GM04504 (cell line): Measurements from ENCODE around the gene HOXA4.
A peak's percentile ranks its signal among the peaks of the same experiment; 100 is the strongest.

ENCODE experiments used
- DNase-seq: peaks from one replicate; pipeline ENCODE4 v3.0.0-alpha.2; 2012; ENCODE audit warnings: low read depth

The HOXA4 gene

DNA sequence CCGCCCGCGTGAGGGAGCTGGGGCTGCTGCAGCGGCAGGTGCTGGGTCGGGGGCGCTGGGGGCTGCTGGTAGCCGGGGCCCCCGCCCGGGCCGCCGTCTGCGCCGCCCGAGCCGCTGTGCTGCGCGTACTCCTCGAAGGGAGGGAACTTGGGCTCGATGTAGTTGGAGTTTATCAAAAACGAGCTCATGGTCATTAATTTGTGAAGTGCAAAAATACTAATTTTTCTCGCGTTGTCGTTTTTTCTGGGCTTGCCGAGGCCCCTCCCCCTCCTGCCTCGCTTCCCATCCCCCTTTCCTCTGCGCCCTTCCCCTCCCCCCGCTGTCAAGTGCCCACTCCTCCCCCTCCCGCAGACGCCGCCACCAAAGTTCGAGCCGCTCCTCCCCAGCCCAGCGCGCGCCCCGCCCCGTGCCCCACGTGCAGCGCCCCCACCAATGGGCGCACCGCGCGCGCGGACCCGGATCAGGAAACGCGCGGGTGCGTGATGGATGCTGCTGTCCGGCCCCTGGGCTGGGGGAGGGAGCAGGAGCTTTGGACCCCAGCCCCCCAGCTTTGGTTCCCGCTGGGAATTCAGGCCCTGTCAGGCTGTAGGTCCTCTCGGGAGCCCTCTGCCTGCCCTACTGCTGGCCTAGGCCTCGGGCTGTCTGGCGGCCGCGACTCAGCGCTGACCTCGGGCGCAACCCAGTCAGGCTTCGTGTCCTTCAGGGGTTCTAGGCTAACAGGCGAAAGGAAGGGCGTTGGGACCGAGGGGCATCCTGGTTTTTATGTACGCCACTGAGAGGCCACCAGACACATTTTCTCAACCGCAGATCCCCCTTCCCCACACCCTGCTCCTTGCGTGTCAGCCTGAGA, at the start of gene HOXA4:
Gene HOXA4 (minus strand): TSS at position 218 of the 850 bp plus-strand sequence. CDS start 24 bp downstream, at position 194.
- no peak for DNase-seq

DNA sequence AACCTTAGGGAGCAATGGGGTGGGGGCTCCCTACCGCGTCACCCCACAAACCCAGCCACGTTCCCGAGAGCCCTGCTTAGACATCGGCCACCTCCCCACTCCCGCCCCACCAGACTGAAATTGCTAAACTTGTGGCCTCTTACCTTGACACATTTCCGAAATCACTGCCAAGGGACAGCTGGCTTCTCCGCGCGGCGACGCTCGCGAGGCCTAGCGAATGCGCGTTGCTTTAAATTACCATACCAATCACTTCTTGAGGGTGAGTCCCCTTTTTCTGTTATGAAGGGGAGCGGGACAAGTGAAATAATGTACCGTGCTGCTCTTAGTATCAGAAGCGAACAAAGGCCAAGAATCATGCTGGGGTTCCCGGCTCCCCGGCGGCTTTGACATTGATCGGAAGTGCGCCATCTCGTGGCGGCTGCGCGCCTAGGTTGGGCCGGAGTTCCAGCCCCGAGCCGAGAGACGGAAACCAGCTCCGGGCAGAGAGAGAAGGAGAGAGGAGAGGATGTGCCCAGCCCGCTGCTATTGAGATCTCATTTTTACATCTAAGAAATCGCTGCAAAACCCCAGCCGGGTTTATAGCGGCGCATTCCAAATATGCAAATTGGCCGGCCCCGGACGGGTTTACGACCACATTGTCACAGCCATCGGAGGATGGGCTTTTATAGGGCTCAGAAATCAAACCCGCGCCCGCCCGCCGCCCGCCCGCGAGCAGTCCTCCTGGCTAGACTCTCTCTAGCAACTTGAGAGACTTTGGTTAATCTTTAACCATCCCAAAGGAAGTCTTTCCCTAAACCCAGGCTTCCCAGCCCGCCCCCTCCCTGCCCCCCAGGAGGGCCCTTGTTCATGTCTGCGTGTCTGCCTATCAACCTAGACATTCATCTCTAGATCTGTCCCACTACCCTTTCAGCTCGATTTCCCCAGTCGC, 49.2 kb upstream of the HOXA4 start:
- peak; percentile 82 for DNase-seq

DNA sequence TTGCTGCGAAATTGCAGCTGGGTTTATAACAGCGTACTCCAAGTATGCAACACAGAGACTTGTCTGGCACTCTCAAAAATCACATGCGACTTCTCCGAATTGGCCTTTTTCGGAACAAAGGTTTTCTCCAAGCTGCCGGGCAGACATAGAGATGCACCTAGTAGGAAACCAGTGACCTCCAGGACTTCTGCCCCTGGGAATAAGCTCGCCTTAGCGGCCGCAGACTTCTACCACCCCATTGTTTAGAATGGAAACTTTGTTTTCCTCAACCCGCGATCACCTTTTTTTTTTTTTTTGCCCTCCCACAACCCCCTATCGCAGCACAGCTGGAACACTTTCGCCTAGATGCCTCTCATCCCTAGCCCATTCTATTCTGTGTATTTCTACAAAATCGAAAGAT, 48.5 kb upstream of the HOXA4 start:
- DNase-seq, result no peak

DNA sequence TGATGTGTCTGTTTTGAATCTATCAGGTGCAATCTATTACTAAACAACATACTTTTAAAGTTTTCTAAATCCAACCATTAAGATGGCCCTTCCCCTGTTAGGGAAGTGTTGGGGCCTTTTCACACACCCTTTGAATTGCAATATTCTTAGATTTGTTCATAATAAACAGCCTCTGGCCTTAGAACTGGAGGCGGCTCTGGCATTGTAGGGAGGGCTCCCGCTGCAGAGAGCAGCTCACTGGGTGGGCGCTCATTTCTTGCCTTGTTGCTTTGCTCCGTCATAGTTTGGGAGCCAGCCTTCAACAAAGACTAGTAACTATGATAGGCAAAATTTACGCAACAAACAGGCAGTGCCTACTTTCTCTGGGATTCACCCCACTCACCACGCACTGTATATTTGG, 47.8 kb upstream of the HOXA4 start:
- peak; percentile 45 for DNase-seq

DNA sequence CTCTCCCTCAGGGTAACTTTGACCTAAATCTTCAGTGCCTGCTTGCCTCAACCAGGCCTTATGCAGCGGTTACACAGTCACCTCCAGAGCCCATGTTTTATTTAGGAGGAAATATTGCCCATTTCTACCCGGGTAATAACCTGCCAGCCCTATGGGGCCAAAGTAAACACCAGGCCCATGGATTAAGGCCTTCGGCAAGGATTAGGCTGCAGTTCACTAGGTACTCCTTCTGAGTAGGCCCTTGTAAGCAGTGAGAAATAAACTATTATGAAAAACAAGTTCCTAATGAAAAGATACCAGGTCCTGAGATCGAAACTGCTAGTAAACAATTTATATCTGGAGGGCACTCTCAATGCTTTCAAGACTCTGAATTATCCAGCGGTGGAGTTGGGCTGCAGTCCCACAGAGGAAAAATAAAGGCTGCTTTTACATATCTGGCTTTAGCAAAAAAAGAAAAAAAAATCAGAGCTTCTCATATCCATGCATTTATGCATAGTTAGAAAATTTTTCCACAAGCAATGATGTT, 47.3 kb upstream of the HOXA4 start:
- DNase-seq, result peak; percentile 12

DNA sequence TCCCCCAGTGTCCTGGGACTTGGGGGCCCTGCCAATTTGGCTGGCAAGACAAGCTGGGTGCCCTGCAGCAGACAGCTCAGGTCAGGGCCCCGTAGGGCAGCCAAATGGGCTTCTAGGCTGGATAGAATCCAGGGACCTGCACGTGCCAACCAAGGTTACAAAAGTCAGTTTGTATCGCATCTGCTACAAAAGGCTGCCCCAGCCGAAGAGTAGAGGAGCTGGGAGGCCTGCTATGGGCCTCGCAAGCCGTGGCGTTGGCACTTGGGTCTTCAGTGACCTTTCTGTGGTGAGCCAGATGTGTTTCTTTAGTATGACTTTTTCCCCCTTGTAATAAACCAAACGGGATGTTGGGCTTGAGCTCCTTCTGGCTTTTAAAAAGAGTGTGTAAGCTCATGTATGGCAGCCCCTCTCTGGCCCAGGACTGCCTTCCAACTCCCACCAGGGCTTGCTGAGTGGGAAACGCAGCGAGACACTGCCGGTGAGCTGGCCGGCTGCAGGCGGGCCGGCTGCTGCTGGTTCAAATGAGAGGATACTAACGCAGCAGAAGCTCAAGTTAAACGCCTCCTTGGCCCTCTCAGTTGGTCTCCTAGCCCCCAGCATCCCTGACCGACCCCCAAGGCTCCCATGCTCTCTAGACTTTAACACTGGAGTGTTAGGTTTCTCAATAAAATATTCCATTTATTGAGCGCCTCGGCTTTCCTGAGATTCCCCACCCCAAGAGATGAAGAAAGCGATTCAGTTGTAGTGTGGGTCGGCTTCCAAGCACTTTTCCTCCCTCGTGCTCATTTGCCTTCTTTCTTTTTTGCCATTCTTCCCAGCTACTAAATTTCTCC, 46.6 kb upstream of the HOXA4 start:
- DNase-seq, result peak; percentile 19

DNA sequence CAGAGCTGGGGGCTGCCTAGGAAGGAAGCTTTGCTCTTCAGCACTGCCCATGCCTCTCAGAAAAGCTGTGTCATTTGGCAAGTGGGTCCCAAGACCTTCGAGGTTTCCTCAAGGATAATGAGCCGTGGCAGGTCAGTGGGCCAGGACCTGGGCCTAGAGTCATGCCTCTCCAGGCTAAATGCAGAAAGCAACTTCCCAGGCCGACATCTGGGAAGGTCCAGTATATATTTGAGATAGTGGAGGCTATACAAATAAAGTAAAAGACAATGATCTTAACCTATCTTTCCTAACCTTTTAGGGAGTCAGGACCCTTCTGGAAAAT, 45.9 kb upstream of the HOXA4 start:
- no peak for DNase-seq

DNA sequence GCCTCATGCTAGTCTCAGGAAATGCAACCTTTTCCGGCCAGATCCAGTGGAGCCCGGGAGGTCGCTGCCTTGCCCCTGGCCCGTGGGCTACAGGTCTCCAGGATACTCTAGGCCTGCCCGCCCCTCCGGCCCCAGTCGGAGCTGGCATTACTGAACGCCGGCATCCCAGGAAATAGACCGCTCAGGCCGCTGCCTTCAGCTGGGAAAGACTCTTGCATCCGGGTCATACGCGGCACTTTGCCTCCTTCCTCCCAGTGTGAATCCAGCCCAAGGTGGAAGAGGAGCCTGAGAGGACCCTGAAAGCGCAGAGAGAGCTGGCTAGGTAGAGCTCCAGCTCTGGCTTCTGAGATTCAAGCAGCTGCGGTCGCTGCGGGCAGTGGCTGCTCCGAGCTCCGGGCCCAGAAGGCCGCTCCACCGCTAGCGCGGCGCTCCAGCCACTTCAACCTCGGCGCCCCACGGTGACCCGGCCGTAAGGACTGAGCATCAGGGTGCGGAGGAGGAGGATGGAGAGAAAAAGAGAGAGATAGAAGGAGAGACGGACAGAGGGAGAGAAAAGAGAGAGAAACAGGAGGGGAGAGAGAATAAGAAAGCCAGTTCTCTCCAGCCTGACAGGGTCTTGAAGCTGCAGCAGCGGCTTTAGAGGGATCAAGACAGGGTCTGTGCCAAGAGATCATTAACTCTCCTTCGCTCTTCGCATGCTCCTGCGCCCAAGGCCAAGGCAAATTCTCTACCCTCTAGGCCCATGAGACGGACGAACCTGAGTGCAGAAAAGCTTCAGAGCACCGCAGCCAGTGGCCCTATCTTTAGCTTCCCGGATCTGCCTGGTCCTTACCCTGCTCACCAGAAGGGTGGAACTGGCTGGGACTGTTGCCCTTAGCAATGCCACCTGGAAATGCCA, 45.3 kb upstream of the HOXA4 start:
- DNase-seq, result peak; percentile 37

DNA sequence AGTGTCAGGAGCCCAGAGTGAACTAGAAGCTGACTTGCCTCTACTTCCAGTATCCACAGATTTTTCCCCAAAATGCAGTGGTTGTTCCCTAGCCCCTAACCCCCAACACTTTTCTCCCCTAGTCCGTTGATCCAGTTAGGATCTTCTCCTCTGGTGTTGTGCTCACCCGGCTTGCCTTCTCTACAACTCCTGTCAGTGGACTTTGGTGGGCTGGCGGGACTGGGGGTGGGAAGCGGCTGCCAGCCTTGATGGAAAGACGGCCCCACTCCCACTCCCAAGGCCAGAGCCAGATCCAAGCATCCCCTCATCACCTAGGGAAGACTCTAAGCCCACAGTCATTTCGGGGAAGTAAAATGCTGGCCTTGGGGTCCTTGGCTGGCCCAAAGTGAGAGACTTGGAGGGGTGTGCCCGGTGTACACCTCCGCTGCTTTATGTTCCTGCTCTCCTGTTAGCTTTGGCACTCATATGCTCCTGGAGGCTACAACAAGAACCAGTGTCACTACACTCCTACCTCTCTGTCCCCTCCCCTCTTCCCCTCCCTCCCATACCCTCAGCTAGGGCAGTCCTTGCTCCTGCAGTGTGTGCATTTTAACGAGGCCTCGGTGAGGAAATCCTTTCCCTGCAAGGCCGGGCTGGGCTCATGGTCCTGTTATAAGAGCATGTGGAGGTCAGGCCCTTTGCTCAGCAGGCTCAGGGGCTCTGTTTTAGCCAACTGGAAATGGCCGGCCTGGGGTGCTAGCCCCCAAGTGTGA, 44.5 kb upstream of the HOXA4 start:
- DNase-seq, result peak; percentile 66

DNA sequence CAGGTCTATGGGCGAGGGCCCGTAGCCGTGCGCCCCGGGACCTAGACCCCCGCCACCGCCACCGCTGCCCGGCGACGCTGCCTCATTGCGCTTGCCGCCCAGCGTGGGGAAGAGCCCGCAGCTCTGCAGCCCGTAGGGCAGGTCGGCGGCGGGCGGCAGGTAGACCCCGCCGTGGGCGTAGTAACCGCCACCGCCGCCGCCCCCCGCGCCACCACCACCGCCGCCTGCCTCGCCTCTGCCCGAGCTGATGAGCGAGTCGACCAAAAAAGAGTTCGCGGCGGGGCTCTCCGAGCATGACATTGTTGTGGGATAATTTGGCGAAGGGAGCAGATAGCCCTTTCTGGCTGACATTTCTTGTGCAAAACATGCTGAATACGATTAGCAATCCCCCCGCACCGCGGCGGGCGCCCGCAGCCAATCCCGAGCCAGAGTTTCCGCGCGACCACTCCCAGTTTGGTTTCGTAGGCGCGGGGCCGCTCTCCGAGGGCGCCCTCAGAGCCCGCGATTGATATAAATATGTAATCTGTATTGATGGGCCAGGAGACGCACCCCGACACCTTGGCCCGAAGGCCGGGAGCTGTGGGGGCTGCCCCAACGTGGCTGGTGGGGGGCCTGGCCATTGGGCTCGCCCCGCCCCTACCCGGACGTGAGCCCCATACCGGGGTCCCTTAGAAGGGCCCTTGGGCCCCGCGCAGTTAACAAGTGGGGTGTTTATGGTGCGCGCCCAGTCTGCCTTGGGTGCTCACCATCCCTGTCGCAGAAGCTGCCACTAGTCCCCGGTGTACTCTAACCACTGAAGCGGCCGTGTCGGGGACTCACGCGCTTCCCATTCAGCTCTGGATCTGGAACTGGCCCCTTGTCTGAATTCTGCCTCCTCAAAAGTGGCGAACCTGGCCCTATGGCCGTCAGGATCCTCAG, 43.7 kb upstream of the HOXA4 start, which contains the start of gene HOXA10:
Gene HOXA10 (minus strand): TSS at position 365 of the 918 bp plus-strand sequence. CDS start 14 bp downstream, at position 351.
- DNase-seq, result peak; percentile 58

DNA sequence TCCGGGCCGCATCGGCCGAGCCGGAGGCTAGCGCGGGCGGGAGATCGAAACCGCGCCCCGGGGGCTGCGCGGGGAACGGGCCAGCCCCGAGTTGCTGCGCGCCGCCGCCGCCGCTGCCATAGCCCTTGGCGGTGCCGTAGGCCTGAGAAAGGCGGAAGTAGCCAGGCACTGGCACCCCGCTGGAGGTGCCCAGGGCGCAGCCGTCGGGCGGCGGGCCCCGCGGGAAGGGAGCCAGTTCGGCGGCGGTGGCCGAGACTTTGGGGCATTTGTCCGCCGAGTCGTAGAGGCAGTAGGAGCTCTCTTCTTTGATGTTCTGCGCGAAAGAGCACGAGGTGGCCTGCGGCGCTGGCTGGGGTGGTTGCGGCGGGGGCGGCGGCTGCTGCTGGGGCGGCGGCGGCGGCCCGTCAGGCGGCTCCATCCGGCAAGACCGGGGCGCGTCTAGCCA, 43.0 kb upstream of the HOXA4 start:
- DNase-seq, result peak; percentile 4

DNA sequence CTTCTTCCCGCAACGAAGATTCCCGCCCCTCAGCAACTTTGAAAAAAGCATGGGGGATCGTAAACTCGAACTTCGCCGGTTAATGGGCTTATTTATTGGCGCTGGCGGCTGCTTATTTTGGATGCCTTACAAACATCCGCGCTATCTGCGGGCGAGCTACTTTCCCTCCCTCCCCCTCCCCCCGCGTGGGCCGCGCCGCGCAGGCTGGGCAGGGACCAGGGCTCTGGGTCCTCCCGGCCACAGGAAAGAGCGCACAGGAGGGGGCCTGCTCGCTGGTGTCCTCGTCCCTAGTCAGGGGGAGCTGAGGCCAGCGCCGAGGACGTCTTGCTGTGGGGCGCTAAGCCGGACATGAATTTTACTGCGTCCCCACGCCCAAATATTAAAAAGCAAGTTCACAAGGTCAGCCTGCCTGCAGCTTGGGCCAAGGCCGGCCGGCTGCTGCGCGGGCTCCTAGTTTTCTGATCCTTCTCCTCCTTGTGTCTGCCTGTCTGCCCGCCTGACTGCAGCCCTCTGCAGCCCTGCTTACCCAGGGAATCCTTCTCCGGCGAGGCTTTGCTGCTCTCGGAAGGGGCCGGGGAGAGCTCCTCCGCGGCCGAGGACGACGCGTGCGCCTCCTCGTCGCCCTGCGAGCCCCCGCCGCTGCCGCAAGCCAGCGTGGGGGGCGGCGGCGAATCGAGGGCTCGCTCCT, 42.4 kb upstream of the HOXA4 start:
- peak; percentile 87 for DNase-seq

DNA sequence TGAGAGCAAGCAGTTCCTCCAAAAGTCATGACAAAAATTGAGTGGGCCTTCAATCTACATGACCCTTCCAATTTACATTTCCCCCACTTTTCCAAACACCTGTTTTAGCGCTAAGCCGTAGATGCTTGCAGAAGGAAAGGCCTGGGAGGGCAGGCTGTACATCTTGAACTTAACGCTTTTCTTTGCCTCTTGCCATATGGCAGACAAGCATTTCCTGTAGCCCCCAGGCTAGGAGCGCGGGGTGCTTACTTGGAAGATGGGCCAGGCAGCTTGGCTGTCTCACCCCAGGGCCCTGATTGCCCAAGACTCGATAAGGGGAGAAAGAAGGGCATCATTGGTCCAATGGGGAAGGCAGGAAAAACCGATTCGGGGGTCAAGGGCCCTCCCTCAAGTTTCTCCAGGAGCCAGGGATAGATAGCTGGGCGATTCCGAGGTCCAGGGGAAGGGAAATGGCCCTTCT, 41.8 kb upstream of the HOXA4 start:
- DNase-seq, result peak; percentile 40

DNA sequence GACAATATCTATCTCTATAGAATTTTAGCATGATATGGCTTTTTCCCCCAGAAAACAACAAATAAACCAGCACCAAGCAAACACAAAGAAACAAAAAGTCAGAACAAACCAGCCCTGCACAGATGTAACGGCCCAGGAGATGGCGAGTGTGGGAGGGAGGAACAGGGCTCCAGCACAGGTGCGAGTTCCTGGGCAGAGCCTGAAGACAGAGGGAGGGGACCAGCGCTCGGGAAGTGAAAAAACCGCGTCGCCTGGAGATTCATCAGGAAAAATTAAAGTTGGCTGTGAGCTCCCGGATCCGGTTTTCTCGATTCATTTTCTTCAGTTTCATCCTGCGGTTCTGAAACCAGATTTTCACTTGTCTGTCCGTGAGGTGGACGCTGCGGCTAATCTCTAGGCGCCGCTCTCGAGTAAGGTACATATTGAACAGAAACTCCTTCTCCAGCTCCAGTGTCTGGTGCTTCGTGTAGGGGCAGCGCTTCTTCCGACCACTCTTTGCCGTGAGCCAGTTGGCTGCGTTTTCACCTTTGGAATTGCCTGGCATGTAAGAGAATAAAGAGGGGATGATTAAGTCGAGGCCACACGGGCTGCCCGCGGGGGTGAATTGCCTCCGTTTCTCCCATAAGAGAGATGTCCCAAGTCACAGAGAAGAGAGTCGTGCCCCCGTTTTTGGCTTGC, 41.2 kb upstream of the HOXA4 start:
- peak; percentile 35 for DNase-seq

DNA sequence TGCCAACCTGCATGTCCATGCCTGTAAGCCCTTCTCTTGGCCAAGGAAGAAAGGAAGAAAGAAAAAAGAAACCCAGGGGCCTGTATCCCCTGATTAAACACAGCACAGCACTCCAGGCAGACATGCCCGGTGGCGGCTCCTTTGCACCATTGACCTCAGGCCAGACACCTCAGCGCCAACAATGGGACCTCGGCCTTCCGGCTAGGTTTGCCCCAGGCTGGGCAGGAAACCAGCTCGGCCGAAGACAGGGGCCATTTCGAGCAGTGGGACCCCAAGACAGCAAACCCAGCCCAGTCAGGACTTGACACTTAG, 40.7 kb upstream of the HOXA4 start:
- peak; percentile 26 for DNase-seq

DNA sequence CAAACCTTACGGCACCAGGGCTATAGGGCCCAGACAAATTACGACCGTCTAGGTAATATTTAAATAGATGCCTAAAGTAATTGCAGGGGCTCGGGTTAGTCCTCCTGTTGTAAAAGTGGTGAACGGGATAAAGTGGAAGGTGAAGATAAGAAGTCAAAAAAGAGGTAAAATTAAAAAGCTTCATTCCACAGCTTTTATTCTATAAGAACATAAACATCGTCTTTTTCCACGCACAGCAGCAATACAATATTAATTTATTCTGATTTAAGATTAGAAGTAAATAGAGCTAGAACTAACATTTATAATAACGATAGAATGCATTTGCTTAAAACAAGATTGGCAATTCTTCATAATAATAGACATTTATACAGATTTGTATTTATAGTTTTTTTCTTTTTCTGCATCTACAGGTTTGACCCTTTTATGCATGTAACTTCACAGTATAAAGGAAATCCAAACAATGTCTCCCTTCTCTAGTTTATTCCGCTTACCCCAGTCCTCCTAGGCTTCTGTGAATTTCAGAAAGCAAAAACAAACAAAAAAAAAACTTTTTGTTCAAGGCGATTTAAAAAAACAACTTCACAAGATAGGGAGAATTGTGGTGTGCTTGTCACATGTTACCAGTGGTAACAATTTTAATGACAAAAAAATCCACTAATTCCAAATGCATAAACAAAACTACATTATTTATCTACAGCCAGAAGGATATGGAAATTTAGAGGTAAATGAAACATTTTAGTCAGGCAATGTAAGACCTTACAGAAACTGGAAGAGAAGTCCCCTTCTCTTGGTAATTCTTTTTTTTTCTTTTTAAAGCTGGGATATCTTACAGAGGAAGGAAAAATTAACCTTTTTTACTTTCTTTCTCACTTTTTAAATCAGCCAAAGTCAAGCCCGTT, 40.1 kb upstream of the HOXA4 start:
- DNase-seq, result peak; percentile 3
